HepG2 (cell line): Measurements from ENCODE around the gene NAT9. TPM values are rescaled to one million over a fixed set of nuclear protein-coding genes. Genes with fewer than 3 reads are reported as not detected.

Experiments
- AHR ChIP-seq: IDR thresholded peaks from 2 replicates; pipeline ENCODE4 v1.6.1; 2018; ENCODE audit warnings: missing genetic modification reagents, missing compliant biosample characterization
- ERF ChIP-seq: IDR thresholded peaks from 2 replicates; pipeline ENCODE4 v1.6.1; 2018; ENCODE audit warnings: missing biosample characterization, missing genetic modification reagents
- HOXA7 ChIP-seq: sonication (generic); formaldehyde crosslinking; IDR thresholded peaks from 2 replicates; pipeline ENCODE4 v1.8.1; 2022; ENCODE audit warnings: mild to moderate bottlenecking, missing genetic modification reagents, moderate library complexity
- MAZ ChIP-seq, 2 experiments: sonication (generic) in 1 of 2; formaldehyde crosslinking in 1 of 2; IDR thresholded peaks; 2 replicates each; pipeline versions ENCODE4 v1.5.0 to v1.6.1; 2012 to 2020; ENCODE audit warnings: low read depth in 2 of 2, mild to moderate bottlenecking in 2 of 2, borderline replicate concordance in 1 of 2, improper control_type of control experiment in 1 of 2, low read length in 1 of 2, missing genetic modification reagents in 1 of 2, moderate library complexity in 1 of 2
- MED8 ChIP-seq: sonication (generic); formaldehyde crosslinking; IDR thresholded peaks from 2 replicates; pipeline ENCODE4 v1.8.1; 2023; ENCODE audit warnings: mild to moderate bottlenecking, missing genetic modification reagents; ENCODE audit not compliant: insufficient replicate concordance
- MIXL1 ChIP-seq: IDR thresholded peaks from 2 replicates; pipeline ENCODE4 v1.6.1; 2016
- RAD21 ChIP-seq: fragments of 450-650 bp; formaldehyde crosslinking; IDR thresholded peaks from 2 replicates; pipeline ENCODE4 v1.5.0; 2020; ENCODE audit warnings: mild to moderate bottlenecking
- SP5 ChIP-seq: IDR thresholded peaks from 2 replicates; pipeline ENCODE4 v1.6.1; 2016; ENCODE audit warnings: low read depth, borderline replicate concordance
- TAF15 ChIP-seq: fragments of 200-400 bp; formaldehyde crosslinking; IDR thresholded peaks from one replicate; pipeline ENCODE4 v1.6.1; 2018; ENCODE audit warnings: mild to moderate bottlenecking, low read depth, low read length; ENCODE audit not compliant: poor library complexity, severe bottlenecking
- TIGD3 ChIP-seq: sonication (generic); formaldehyde crosslinking; IDR thresholded peaks from 2 replicates; pipeline ENCODE4 v1.5.1; 2020; ENCODE audit warnings: mild to moderate bottlenecking, missing genetic modification reagents, borderline replicate concordance
- TOE1 ChIP-seq: sonication (generic); formaldehyde crosslinking; IDR thresholded peaks from 2 replicates; pipeline ENCODE4 v1.4.0; 2020; ENCODE audit warnings: mild to moderate bottlenecking, missing genetic modification reagents
- ZNF136 ChIP-seq: sonication (generic); formaldehyde crosslinking; IDR thresholded peaks from 2 replicates; pipeline ENCODE4 v1.8.1; 2022; ENCODE audit warnings: low read depth, mild to moderate bottlenecking, moderate library complexity, missing genetic modification reagents
- ZNF17 ChIP-seq: sonication (generic); formaldehyde crosslinking; IDR thresholded peaks from 2 replicates; pipeline ENCODE4 v1.5.0; 2020; ENCODE audit warnings: mild to moderate bottlenecking, missing genetic modification reagents
- ZNF264 ChIP-seq: sonication (generic); formaldehyde crosslinking; IDR thresholded peaks from 2 replicates; pipeline ENCODE4 v1.4.0; 2020; ENCODE audit warnings: missing genetic modification reagents
- ZNF333 ChIP-seq: sonication (generic); formaldehyde crosslinking; IDR thresholded peaks from 2 replicates; pipeline ENCODE4 v1.4.0; 2020; ENCODE audit warnings: mild to moderate bottlenecking, missing genetic modification reagents, borderline replicate concordance
- ZNF484 ChIP-seq: sonication (generic); formaldehyde crosslinking; IDR thresholded peaks from 2 replicates; pipeline ENCODE4 v1.5.1; 2020; ENCODE audit warnings: mild to moderate bottlenecking, low read depth, missing genetic modification reagents, borderline replicate concordance
- ZNF773 ChIP-seq: sonication (generic); formaldehyde crosslinking; IDR thresholded peaks from 2 replicates; pipeline ENCODE4 v1.4.0; 2020; ENCODE audit warnings: missing genetic modification reagents, borderline replicate concordance
- ZNF775 ChIP-seq: sonication (generic); formaldehyde crosslinking; IDR thresholded peaks from 2 replicates; pipeline ENCODE4 v1.4.0; 2020; ENCODE audit warnings: missing genetic modification reagents, mild to moderate bottlenecking, moderate library complexity, borderline replicate concordance
- polyA plus RNA-seq, 8 experiments: library from polyadenylated mRNA; depleted of rRNA in 3 of 8; stranded (reverse) in 7 of 8; unstranded in 1 of 8; fragments of >200 nt; fragmentation: Illumina TruSeq in 4 of 8; extraction: Trizol in 4 of 8; gene quantifications; 2 replicates each; pipeline versions ENCODE4 v1.2.1 to v1.2.3, GENCODE V29; 2011 to 2016; ENCODE audit warnings: low read depth in 4 of 8, missing spikeins in 1 of 8, mixed read lengths in 1 of 8; ENCODE audit not compliant: insufficient read depth in 1 of 8
- total RNA-seq, 5 experiments: library from RNA; depleted of rRNA; stranded (reverse); fragments of >200 nt; fragmentation: Illumina TruSeq; extraction: Trizol; gene quantifications; 2 replicates each; pipeline ENCODE4 v1.2.3, GENCODE V29; 2016; ENCODE audit warnings: low read depth in 1 of 5
- TF ChIP-seq, protein P1 (sequence below): sonication (generic); formaldehyde crosslinking; IDR thresholded peaks from 2 replicates; pipeline ENCODE4 v1.5.1; 2020; ENCODE audit warnings: missing genetic modification reagents, mild to moderate bottlenecking, borderline replicate concordance
- TF ChIP-seq, protein P2 (sequence below): sonication (generic); formaldehyde crosslinking; IDR thresholded peaks from 2 replicates; pipeline ENCODE4 v1.5.1; 2020; ENCODE audit warnings: mild to moderate bottlenecking, moderate library complexity, missing genetic modification reagents
- TF ChIP-seq, protein P3 (sequence below): sonication (generic); formaldehyde crosslinking; IDR thresholded peaks from 2 replicates; pipeline ENCODE4 v1.4.0; 2020; ENCODE audit warnings: missing genetic modification reagents, mild to moderate bottlenecking, borderline replicate concordance

NAT9 gene
- total and polyA plus RNA-seq, 2 of the 13 experiments (the other 11 are each of a cell fraction or from before 2014, with no cell fraction given): 39.7 to 44.2 TPM

DNA sequence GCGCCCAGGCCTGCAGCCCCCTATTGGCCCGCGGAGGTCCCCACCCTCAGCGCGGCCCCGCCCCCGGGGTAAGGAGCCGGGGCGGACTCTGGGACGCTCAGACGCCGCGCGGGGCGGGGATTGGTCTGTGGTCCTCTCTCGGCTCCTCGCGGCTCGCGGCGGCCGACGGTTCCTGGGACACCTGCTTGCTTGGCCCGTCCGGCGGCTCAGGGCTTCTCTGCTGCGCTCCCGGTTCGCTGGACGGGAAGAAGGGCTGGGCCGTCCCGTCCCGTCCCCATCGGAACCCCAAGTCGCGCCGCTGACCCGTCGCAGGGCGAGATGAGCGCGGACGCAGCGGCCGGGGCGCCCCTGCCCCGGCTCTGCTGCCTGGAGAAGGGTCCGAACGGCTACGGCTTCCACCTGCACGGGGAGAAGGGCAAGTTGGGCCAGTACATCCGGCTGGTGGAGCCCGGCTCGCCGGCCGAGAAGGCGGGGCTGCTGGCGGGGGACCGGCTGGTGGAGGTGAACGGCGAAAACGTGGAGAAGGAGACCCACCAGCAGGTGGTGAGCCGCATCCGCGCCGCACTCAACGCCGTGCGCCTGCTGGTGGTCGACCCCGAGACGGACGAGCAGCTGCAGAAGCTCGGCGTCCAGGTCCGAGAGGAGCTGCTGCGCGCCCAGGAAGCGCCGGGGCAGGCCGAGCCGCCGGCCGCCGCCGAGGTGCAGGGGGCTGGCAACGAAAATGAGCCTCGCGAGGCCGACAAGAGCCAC is 27.4 kb downstream of the NAT9 start, which contains the start of gene NHERF1 (continued):
- TF ChIP-seq ZNF773 (CRISPR knock-in tag) (peak; percentile 92; the same call in 1 of the 2 replicates), HOXA7 (CRISPR knock-in tag) (no peak), ZNF17 (no peak), ERF (CRISPR knock-in tag) (peak; percentile 83), TAF15 (no peak), ZNF484 (CRISPR knock-in tag) (peak; percentile 58; the same call in 1 of the 2 replicates), MIXL1 (CRISPR knock-in tag) (peak; percentile 55), ZNF136 (CRISPR knock-in tag) (peak; percentile 81; the same call in 1 of the 2 replicates), ZNF775 (CRISPR knock-in tag) (0 out of 2 replicates have a peak, but pooled peaks have one; percentile 66), RAD21 (CRISPR knock-in tag) (peak; percentile 68), SP5 (CRISPR knock-in tag) (peak; percentile 69; the same call in 1 of the 2 replicates), TOE1 (peak; percentile 80), TIGD3 (CRISPR knock-in tag) (peak; percentile 84), ZNF333 (peak; percentile 98; the same call in 1 of the 2 replicates), AHR (CRISPR knock-in tag) (peak; percentile 90), MAZ (IDR thresholded peaks at IDR 0.05; ENCODE audit: borderline replicate concordance, low read depth, low read length) (peak; percentile 71; the same call in 1 of the 2 replicates), MAZ (CRISPR knock-in tag; IDR thresholded peaks at IDR 0.05; ENCODE audit: low read depth) (peak; percentile 97), ZNF264 (peak; percentile 75; the same call in 1 of the 2 replicates), MED8 (CRISPR knock-in tag) (peak; percentile 92)
- TF ChIP-seq, protein P1, sequence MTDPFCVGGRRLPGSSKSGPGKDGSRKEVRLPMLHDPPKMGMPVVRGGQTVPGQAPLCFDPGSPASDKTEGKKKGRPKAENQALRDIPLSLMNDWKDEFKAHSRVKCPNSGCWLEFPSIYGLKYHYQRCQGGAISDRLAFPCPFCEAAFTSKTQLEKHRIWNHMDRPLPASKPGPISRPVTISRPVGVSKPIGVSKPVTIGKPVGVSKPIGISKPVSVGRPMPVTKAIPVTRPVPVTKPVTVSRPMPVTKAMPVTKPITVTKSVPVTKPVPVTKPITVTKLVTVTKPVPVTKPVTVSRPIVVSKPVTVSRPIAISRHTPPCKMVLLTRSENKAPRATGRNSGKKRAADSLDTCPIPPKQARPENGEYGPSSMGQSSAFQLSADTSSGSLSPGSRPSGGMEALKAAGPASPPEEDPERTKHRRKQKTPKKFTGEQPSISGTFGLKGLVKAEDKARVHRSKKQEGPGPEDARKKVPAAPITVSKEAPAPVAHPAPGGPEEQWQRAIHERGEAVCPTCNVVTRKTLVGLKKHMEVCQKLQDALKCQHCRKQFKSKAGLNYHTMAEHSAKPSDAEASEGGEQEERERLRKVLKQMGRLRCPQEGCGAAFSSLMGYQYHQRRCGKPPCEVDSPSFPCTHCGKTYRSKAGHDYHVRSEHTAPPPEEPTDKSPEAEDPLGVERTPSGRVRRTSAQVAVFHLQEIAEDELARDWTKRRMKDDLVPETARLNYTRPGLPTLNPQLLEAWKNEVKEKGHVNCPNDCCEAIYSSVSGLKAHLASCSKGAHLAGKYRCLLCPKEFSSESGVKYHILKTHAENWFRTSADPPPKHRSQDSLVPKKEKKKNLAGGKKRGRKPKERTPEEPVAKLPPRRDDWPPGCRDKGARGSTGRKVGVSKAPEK (CRISPR knock-in tag): 0 out of 2 replicates have a peak, but pooled peaks have one; percentile 50
- TF ChIP-seq, protein P2, sequence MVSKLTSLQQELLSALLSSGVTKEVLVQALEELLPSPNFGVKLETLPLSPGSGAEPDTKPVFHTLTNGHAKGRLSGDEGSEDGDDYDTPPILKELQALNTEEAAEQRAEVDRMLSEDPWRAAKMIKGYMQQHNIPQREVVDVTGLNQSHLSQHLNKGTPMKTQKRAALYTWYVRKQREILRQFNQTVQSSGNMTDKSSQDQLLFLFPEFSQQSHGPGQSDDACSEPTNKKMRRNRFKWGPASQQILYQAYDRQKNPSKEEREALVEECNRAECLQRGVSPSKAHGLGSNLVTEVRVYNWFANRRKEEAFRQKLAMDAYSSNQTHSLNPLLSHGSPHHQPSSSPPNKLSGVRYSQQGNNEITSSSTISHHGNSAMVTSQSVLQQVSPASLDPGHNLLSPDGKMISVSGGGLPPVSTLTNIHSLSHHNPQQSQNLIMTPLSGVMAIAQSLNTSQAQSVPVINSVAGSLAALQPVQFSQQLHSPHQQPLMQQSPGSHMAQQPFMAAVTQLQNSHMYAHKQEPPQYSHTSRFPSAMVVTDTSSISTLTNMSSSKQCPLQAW (CRISPR knock-in tag): 0 out of 2 replicates have a peak, but pooled peaks have one; percentile 59
- TF ChIP-seq, protein P3, sequence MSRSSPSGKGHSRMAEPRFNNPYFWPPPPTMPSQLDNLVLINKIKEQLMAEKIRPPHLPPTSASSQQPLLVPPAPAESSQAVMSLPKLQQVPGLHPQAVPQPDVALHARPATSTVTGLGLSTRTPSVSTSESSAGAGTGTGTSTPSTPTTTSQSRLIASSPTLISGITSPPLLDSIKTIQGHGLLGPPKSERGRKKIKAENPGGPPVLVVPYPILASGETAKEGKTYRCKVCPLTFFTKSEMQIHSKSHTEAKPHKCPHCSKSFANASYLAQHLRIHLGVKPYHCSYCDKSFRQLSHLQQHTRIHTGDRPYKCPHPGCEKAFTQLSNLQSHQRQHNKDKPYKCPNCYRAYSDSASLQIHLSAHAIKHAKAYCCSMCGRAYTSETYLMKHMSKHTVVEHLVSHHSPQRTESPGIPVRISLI (CRISPR knock-in tag): no peak; the same call in 1 of the 2 replicates
